HCT116 (cell line): ENCODE results near the gene GARIN1A.
"Not testable (repeated sequence)": the region's sequence is repeated elsewhere in the genome, so short reads cannot be mapped to it uniquely, and the experiment has no call there.

Experiments used
- ATF3 ChIP-seq: IDR thresholded peaks from 2 replicates; pipeline ENCODE4 v1.6.1; 2012
- EZH2 ChIP-seq: fragments of 200-600 bp; sonication (generic); IDR thresholded peaks from 2 replicates; pipeline ENCODE4 v1.6.1; 2017; ENCODE audit warnings: antibody characterized with exemption, mixed run types

- TF ChIP-seq ATF3, EZH2: not testable (repeated sequence)
Measured at GRCh38 chr7:128645206-128645605, 26.9 kb upstream of the GARIN1A start.
